GM21576 (cell line): ENCODE results near the gene MEIKIN.

ENCODE experiments used
- ATAC-seq: cut with Tn5 transposase; IDR thresholded peaks from one replicate; pipeline ENCODE4 v1.9.1; 2021; ENCODE audit warnings: mild to moderate bottlenecking, moderate library complexity; ENCODE audit not compliant: unreplicated experiment

Gene MEIKIN, protein sequence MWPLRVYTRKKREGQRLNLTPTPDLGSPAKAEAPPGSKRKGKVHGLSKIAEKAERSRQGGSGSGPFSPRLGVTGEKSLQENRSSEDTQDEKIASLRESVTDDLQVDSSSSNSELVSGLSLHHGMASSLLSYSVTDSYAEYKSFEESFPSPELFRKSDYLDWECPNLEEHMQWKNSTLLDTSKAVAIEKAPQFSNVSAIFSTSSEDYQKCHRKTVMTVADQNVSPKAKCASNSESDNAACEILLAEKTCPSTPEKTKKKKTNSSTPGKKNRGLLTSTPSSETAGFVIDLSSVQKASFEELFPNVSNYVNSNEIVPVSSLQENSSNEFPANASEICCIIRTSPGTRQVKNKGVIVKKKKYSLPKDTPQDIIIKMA

DNA sequence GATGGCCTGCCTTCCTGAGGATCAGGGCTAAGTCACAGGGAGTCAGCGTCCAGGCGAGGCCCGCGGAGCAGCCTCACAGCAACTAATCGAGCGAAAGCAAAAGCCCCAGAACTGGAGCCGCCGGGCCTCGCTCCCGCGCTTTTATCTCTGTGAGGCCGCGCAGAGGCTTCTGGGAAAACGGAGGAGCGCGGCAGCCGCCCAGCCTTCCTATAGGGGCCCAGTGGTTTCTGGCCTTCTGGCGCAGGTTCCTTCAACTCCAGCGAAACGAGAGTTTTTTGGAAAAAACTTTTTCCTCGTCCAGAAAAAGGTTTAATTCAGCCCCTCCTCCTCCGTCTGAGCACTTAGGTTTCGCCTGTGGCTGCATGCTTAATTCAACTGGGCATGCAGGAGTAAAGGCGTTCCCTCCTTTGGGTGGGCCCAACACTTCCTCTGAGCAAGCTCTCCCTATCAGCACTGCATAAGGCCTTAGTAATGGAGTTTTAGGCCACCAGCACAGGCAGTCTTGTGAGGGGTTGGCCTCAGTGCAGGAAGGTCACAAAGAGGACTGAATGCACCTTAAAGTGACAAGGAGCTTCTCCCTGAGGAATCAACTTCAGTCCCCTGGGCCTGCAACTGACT lies at the start of gene MEIKIN:
Gene MEIKIN (minus strand): TSS at position 113 of the 618 bp plus-strand sequence. CDS start 158 bp downstream, outside the sequence.
- no peak for ATAC-seq

DNA sequence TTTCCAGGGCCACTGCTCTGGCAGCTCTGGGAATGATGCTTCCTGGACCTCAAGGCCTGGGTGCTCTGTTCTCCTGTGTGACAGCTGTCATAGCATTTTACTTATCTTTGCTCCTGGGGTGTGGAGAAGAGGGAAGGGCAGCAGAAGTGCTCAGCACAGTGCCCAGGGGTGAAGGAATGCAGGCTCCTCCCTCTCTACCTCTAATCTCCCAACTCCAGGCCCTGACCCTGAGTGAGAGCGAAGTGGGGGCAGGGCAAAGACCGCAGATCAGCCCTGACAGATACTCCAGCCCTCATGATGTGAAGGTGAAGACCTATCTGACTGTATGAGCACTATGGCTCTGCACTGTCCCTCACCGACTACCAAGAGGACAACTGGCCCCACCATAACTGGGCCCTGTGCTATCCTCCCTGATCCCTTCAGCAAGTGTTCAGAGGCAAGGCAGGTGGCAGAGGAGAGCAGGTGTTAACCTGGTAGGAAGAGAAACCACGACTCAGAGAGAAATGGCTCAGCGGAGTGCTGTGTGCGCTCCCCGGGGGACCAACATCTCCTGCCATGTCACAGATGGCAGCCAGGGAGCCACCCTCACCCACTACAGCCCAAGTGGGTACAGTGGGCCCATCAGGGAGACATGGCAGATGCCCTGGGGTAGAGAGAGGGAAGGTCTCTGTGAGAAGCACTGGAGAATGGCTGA lies 49.2 kb upstream of the MEIKIN start:
- peak; percentile 35 for ATAC-seq

DNA sequence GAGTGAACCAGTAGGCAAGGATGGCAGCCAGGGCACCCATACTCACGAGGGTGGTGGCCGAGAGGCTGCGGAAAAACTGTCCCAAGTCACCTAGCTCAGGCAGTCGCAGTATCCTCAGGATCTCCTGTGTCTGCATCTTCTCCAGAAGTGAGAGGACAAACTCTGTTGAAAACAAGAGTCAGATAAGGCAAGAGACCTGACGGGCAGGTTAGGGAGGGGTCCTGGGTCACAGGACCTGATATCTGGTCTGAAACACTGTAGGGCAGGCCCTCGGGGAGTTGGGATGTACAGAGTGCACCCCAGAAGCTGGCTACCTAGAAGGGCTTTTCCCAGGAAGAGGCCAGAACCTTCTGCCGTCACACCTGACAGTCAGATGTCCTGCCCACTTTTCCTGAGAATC lies 48.6 kb upstream of the MEIKIN start:
- no peak for ATAC-seq

DNA sequence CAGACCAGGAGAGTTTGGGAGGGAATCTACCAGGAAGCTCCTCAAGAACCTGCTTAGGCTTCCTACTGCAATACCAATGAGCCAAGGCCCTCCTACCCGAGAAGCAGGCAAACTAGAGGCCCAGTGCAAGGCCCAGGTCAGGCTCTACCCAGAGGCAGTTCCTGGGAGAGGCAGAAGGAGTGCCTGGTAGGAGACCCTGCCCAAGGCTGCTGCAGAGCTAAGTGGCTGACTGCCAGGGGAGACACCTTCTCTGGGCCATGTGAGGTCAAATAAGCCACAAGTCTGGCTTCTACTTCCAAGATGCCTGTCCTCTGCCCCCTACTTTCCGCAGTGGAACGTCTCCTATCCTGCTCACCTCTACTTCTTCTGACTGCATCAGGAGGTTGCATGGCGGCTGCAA lies 48.2 kb upstream of the MEIKIN start:
- no peak for ATAC-seq

DNA sequence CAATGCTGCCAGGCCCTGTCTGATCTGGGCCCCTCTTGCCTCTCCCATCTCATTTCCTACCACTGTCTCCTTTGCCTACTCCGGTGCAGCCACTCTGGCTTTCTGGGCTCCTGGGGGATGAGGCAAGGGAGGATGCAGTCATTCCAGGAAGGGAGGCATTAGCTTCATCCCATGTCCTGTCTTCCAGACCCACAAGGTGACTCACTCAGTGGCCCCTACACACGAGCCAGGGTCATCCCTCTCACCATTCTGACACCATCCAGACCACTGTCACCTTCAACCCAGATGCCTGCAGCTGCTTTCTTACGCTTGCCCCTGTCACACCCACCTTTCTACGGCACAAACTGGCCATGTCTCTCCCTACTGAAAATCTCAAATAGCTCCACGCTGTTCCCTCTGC lies 46.9 kb upstream of the MEIKIN start:
- no peak for ATAC-seq

DNA sequence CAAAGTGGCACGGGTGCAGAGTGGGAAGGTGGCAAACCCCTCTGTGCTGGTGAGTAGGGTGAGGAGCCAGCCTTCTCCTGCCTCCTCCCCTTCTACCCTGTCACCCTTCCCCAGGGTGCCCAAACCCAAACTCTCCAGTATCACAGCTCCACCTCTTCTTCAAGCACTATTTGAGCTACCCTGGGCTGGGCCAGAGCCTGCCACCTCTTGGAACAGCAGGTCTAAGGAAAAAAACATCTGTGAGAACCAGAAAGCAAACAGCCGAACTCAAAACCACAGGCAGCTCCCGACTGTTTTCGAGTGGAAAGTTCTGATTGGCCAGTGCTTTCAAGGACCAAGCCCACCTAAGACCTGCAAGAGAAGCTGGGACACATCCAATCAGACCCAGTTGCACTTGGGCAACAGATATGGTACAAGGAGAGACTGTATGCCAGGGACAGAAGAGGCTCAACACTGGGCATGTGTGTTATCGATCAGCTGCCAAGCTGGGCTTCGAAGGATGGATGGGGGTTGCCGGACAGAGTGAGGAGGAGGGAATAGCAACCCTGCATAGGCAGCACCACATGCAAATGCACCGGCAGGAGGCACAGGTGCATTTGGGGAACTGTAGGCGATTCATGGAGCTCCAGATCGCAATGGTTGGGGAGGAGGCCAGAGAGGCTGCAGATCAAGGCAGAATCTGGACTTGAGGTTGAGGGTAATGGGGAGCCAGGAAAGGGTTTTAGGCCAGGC lies 46.3 kb upstream of the MEIKIN start:
- ATAC-seq, result no peak

DNA sequence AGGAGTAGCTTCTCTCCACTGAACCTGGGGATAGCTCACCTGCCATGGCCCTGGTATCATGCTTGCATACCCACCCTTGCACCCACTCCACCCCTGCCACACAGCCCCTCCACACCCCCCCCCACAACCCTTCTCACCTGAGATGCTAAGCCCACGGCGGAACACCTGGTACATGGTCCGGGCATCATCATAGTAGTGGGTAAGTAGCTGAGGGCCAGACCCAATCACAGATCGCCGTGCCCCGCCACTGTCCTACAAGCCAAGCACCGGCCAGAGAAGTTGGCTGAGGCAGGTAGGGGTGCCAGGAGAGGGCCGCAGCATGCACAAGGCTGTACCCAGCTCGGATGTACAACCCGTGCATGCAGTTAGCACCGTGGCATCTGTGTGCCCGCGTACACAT lies 45.3 kb upstream of the MEIKIN start:
- ATAC-seq, result no peak

DNA sequence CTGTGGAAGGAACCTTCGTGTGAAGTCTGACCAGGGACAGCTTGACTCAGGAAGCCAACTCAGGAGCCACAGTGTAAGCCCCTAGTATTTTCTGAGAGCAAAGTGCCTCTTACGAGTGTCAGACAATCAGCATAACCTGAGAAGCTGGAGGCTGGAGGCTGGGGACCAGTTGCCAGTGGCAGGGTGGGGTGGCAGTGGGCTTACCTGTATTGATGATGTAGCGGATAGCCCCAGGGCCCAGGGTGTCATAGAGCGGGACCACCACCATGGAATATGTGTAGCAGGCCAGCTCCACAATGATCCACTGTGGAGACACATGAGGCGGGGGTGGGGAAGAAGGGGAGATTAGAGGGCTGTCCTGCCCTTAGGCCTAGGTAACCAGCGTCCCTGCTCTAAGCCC lies 43.1 kb upstream of the MEIKIN start:
- no peak for ATAC-seq

DNA sequence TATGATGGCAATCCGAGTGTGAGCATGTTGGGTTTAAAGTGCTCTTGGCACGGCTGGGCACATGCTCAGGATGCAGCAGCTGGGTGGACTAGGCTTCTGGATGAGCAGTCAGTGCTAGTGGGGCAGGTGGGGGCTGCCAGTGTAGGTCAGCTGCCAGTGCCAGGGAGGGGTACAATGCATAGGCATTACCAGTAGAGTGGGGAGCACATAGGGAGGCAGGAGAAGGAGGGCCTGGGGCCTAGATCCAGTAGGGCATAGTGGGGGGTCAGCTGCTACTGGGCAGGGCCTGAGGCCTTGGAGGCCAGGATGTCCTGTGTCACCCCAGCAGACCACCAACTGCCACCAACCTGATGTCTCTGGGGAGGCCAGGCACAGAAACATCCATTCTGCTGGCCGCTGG lies 41.8 kb upstream of the MEIKIN start:
- ATAC-seq, result no peak

DNA sequence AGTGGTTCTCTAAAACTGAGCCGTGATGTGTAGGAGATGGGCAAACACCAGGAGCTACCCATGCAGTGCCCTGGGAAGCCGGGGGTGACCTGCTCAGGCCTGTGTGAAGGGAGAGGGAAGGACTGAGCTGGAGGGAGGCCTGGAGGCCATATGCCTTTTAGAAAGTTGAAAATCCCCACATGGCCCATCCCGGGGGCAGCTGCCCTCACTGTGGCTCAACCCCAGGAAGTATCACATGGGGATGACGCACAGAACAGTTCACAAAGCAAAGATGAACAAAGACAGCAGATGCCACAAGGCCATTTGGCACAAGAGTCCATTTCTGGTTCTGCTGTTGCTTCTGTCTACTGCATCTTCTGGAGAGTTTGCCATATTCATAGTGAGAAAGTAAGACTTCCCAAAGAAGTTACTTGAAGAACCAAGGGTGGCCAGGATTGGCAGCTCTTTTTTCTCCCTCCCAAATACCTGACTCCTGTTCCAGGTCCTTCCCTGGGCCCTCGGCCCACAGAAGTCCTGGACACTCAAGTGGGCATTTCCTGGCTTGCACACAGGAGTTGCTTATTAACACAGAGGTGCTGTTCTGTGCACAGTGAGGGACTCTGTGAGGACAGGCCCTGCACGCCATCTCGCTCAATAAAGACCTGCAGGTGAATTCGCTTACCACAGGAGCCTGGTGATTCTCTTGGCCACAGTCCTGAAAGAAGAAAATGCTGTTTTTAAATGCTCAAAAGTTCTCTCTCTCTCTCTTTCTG lies 40.9 kb upstream of the MEIKIN start:
- ATAC-seq, result no peak

DNA sequence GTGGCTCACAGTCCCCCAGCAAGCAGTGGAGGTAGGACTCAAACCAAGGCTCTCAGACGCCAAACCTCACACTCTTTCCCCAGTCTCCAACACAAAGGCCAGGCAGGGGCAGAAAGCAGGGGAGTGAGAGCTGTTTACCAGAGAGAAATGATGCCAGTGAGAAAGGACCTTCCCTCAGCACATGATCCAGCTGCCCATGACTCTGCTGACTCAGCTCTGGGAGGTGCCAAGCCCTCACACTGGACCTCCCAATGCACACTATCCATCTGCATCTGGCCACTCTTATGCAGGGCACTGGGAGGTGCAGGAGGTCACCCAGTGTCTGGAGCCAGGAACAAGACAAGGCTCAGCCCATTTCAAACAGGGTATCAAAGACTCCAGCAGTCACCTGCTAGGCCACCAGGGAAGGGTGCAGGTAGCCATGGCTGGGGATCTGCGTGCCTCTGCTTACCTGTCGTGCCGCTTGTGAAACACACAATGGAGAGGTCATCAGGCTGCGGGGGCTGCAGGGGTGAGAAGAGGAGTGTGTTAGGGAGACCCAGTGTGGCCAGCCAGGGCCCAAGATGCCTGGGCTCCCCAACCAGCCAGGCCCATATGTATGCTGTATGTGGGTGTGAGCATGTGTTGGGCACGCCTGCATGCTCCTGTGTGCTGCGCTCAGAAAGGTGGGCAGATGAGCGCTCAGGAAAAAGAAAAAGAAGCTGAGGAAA lies 39.6 kb upstream of the MEIKIN start:
- no peak for ATAC-seq

DNA sequence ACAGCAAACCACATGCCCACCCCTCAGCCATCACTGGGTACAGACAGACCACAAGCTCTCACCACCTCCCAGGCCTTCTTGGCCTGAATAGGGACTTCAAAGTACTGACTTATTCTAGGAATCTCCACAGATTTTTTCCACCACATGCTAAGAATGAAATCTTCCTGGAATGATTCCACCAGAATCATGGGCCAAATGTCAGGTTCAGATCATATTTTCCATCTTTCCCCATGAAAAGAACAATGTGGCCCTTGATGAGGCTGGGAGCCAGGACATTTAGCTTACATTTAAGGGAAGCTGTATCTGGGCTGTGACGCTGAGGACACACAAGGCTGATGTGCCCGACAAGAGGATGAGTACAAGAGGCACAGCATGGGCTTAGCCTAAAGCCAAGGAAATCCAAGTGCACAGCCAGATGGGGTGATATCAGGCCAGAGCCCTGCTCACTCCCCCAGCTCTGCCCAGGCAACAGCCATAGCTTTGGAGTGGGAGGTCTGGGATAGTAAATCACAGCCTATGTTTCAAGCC lies 37.8 kb upstream of the MEIKIN start:
- no peak for ATAC-seq

DNA sequence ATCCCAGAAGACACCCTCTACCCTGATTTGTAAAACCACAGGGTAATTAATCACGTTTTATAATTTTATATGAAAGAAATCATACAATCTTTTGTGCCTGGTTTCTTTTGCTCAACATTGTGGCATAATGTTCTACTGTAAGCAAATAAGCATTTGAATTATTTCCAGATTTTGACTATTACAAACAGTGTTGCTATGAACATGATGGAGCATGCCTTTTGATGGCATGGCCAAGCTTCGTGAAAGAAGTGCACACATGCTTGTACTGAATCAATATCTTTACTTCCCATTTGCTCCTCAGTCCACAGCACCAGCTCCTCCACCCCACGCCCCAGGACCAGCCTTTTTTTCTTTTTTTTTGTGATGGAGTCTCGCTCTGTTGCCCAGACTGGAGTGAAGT lies 36.1 kb upstream of the MEIKIN start:
- no peak for ATAC-seq

DNA sequence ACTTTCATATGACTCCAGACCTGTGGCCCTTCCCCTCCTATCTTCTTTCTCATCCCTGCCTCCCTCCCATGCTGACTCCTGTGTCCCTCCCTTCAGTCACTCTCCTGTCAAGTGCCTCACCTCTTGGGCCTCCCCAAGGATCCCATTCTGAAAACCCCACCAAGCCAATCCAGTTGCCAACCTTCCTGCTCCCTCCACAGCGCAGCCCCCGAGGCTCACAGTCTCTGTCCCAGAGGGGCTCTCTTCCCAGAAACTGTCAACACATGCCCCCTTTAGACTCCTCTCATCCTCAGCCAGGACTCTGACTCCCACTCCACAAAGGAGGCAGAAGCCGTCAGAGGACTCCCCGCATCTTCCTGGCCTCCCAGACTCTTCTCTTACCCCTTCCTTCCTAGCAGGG lies 35.2 kb upstream of the MEIKIN start:
- no peak for ATAC-seq

DNA sequence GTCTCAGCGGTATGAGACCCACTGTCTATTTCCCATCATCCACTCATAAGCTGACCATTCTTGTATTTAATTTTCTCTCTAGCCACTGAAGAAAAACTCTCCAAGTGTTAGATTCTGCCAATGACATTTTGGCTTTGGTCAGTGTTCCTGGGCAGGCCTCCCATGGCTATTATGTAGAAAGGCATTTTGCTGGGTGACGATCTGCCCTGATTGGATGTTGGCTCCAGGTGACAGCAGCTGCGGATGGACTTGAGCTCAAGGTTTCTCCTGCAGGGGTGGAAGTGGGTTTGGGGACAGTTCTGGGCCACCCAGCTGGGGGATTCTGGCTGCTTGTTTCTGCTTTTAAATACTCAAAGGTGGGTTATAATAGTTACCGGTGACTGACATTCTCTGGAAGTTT lies 34.4 kb upstream of the MEIKIN start:
- no peak for ATAC-seq

DNA sequence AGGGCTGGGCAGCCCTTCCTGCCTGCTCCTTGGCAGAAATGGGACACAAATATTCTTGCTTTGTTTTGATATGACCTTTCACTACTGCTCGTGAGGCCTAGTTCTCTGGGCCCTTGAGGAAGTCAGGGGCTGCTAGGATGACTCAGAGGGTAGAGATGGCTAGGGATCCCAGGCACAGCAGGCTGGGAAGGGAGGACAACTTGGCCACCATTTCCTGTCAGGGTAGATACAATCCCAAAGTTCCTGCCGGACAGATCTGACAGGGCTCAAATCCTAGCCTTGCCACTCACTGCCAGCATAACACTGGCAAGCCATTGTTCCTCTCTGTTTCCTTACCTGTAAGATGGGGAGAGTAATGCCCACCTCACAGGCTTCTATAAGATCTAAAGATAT lies 31.7 kb upstream of the MEIKIN start:
- no peak for ATAC-seq

DNA sequence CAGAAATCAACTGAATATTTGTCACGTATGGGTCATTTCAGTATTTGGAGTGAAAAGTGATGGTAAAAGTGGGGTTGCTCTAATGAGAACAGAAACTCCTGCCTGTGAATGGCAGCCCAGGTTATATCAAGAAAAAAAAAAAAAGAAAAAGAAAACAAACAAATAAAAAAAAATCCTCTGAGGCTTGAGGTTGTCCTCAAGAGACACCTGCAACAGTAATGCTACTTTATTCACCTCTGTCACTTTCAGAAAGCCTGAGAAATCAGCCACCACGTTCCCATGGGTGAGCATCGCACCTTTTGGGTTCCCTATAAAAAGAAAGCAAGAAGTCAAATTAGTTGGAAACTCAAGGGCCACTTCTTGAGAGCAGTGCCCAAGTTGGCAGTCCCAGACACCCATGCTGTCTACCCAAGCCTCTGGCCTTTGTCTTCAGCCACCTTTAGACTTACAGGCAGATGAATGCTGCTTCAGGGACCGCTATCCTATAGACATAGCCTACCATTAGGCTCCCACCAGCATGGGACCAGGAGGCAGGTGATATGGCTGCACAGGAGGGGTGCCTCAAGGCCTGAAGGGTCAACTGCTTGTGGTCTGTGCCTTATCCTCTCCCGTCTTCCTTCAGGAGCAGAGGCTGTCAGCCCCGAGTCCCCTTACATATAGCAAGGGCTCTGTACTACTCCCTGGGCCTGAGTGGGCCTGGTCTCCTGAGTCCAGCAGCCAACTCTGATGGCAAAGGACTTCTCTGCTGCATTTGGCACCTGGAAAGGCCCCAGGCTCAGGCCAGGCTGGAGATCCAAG lies 31.1 kb upstream of the MEIKIN start:
- no peak for ATAC-seq

DNA sequence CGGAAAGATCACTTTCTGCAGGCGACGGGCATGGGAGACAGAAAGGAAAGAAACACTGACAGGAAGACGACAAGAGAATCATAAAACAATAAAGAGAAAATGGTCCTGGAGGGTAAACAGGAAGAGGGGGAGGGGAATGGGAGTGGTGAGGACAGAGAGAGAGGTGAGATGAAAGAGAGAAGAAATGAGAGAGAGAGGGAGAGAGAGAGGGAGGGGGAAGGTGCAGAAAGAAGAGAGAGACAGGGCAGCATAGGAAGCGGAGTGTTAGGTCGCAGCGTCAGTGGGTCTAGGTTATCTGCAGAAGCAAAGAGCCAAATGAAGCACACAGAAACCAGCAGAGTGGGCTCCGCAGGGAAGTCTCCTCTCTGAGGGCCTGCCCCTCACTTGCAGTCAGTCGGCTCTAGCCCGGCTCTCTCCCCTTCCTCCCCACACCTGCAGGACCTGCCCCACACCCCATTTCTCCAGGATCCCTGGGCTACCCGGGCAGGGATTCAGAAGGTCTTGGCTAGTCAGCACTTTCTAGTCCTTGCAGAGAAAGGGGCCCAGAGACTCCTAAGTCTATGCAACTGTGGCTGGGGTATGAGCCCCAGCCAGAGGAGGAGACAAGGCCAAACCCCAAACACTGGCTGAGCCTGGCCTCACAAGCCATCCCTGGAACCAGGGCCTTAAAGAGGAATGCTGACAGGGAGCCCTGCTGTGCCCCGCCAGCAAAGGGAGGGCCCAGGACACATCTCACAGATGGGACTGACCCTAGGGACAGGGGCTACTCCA lies 29.7 kb upstream of the MEIKIN start:
- ATAC-seq, result no peak
